ENCODE results near the gene RIOK3.
"Not testable (repeated sequence)": the region's sequence is repeated elsewhere in the genome, so short reads cannot be mapped to it uniquely, and the experiment has no call there.

RIOK3 gene

DNA sequence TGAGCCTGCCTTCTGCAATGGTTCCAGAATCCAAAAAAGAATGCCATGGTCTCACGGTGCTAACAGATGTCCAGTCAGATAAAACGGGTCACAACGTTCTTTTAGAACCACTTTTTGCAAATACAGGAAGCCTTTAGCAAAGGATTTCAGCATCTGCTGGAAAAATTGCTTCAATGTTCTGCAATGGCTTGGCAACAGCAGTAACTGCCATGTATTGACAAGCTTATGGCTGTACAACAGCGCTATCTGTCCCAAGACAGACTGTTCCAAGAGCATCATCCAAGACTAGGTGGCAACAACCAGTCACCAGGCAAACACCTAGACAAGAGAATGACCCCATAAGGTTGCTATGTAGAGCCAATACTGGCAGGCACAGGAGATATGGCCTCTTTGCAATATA, 37.6 kb upstream of the RIOK3 start:
- Histone ChIP-seq H3K27me3 (no peaks in the 10 kb centered on the region), H3K27ac (no peak overlapping the region), H3K4me3 (no peak overlapping the region), H3K36me3 (no peaks in the 10 kb centered on the region), H3K9me3 (no peaks in the 10 kb centered on the region), H3K4me1 (no peaks in the 10 kb centered on the region)
- intact Hi-C loops (cut with DNase I; ENCODE audit: low total_unique reads) = loop anchor here (10.0 kb wide), 2 partner anchors 481 to 611 kb away; partner anchors contain the start of gene RBBP8
- TF ChIP-seq, protein P1, sequence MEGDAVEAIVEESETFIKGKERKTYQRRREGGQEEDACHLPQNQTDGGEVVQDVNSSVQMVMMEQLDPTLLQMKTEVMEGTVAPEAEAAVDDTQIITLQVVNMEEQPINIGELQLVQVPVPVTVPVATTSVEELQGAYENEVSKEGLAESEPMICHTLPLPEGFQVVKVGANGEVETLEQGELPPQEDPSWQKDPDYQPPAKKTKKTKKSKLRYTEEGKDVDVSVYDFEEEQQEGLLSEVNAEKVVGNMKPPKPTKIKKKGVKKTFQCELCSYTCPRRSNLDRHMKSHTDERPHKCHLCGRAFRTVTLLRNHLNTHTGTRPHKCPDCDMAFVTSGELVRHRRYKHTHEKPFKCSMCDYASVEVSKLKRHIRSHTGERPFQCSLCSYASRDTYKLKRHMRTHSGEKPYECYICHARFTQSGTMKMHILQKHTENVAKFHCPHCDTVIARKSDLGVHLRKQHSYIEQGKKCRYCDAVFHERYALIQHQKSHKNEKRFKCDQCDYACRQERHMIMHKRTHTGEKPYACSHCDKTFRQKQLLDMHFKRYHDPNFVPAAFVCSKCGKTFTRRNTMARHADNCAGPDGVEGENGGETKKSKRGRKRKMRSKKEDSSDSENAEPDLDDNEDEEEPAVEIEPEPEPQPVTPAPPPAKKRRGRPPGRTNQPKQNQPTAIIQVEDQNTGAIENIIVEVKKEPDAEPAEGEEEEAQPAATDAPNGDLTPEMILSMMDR (IDR thresholded peaks at IDR 0.05) = no peak
- DNase-seq = no peak

DNA sequence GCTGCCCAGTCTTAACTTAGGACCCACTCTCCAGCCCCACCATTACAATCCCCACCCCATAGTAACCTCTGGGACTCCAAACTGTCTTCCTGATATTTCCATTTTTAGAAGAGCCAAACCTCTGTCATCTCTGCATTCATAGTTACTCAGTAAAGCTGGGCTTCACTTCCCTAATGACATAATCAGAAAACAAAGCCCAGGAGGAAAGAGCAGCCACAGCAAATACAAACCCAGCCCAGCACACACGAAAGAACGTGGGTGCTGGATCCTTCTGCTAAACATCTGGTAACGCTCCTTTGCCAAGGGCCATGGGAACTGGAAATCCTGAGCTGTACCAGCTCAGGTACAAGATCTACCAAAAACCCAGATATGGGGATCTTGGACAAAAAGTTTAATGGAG, 36.8 kb upstream of the RIOK3 start:
- intact Hi-C loops (cut with DNase I; ENCODE audit: low total_unique reads) = loop anchor here (10.0 kb wide), 2 partner anchors 481 to 611 kb away; partner anchors contain the start of gene RBBP8
- TF ChIP-seq, protein P1 (IDR thresholded peaks at IDR 0.05) = no peak
- Histone ChIP-seq H3K36me3 (no peaks in the 10 kb centered on the region), H3K4me1 (no peaks in the 10 kb centered on the region), H3K27me3 (no peaks in the 10 kb centered on the region), H3K4me3 (no peak overlapping the region), H3K27ac (no peak overlapping the region), H3K9me3 (no peaks in the 10 kb centered on the region)
- no peak for DNase-seq

DNA sequence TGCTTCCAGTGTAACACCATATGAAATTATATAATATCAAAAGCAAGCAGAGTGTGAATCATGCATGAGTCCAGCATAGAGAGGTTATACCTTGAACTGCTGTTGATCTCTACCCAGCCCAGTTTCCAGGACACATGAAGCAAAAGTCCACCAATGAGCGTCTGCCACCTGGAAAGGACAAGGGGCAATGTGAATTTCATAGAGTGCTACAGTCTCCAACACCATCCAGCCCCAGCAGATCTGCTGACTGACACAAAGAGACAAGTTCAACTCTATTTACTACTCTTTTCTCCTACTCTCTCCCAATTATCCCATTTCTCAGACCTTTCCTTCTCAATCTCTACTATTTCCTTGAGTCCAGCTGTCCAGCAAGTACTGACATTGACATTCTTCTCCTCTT, 31.8 kb upstream of the RIOK3 start:
- intact Hi-C loops (cut with DNase I; ENCODE audit: low total_unique reads) = no loop called here
- Histone ChIP-seq H3K4me1 (no peaks in the 10 kb centered on the region), H3K9me3 (no peaks in the 10 kb centered on the region), H3K27me3 (no peaks in the 10 kb centered on the region), H3K27ac (no peak overlapping the region), H3K4me3 (no peak overlapping the region), H3K36me3 (no peaks in the 10 kb centered on the region)
- no peak for DNase-seq
- TF ChIP-seq, protein P1 (IDR thresholded peaks at IDR 0.05) = no peak

DNA sequence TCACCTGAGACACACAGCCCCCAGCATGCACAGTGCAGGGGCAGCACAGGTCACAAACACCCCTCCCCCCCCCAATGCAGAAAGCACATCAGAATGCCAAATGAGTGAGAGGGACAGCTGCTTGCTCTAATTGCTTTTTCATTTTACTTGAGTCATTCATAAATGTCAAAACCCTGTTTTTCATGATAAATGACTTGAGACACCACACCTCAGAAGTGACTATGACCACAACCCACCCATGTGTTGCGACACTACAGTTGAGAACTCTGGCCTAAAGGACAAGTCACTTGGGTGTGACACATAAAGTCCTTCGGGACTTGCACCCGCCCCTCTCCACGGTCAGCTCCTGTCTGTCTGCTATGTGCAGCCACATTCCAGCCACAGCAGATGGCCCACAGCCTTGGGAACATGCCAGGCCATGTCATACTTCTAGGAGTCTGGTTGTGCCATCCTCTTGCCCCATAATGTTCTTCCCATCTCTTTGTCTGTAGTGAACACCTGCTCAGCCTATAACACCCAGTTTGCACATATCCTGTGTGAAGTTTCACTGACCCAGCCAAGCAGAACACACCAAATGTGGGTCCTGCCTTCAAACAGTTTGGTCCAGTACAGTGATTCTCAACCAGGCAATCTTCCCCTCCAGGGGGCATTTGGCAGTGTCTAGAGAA, 30.2 kb upstream of the RIOK3 start:
- Histone ChIP-seq H3K4me1 (no peaks in the 10 kb centered on the region), H3K36me3 (no peaks in the 10 kb centered on the region), H3K9me3 (no peaks in the 10 kb centered on the region), H3K27ac (no peak overlapping the region), H3K4me3 (no peak overlapping the region), H3K27me3 (no peaks in the 10 kb centered on the region)
- intact Hi-C loops (cut with DNase I; ENCODE audit: low total_unique reads) = no loop called here
- TF ChIP-seq, protein P1 (IDR thresholded peaks at IDR 0.05) = no peak
- DNase-seq = no peak

DNA sequence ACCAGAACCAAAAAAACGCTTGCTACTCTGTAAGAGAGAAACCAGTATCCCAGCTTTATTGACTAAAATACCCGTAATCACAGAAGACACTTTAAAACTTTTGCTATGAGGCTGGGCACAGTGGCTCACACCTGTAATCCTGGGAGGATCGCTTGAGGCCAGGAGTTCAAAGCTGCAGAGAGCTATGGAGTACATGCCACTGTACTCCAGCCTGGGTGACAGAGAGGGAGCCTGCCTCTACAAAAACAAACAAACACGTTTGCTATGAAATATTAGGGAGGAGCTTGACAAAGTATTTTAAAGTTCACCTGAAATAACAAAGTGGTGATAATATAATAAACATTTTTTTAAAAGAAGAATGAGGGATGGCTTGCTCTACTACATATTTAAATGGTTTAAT, 28.5 kb upstream of the RIOK3 start:
- no peak for DNase-seq
- H3K4me3 ChIP-seq = no peak overlapping the region
- no peaks in the 10 kb centered on the region for H3K9me3 ChIP-seq
- H3K36me3 ChIP-seq = no peaks in the 10 kb centered on the region
- TF ChIP-seq, protein P1 (IDR thresholded peaks at IDR 0.05) = no peak
- no peak overlapping the region for H3K27ac ChIP-seq
- H3K4me1 ChIP-seq = no peaks in the 10 kb centered on the region
- H3K27me3 ChIP-seq = no peaks in the 10 kb centered on the region
- intact Hi-C loops (cut with DNase I; ENCODE audit: low total_unique reads) = no loop called here

DNA sequence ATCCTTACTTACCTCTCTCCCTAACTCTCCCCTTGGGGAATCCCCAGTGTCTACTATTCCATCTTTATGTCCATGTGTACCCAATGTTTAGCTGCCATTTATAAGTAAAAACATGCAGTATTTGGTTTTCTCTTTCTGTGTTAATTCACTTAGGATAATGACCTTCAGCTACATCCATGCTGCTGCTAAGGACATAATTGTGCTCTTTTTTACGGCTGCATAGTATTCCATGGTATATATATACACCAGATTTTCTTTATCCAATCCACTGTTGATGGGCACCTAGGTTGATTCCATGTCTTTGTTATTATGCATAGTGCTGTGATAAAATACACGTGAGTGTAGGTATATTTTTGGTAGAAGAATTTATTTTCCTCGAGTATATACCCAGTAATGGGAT, 24.3 kb upstream of the RIOK3 start:
- no peaks in the 10 kb centered on the region for H3K36me3 ChIP-seq
- no peak overlapping the region for H3K27ac ChIP-seq

DNA sequence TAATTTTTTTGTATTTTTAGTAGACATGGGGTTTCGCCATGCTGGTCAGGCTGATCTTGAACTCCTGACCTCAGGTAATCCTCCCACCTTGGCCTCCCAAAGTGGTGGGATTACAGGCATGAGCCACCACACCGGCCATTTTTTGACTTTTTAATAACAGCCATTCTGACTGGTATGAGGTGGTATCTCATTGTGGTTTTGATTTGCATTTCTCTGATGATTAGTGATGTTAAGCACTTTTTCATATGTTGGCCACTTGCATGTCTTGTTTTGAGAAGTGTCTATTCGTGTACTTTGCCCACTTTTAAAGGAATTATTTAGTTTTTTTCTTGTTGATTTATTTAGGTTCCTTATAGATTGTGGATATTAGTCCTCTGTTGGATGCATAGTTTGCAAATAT, 23.5 kb upstream of the RIOK3 start:
- H3K27ac ChIP-seq; H3K27me3 ChIP-seq; H3K4me3 ChIP-seq; H3K36me3 ChIP-seq; intact Hi-C loops (cut with DNase I; ENCODE audit: low total_unique reads); H3K9me3 ChIP-seq; H3K4me1 ChIP-seq; DNase-seq: not testable (repeated sequence)

More for the DNA sequence above, 24.3 kb upstream of the RIOK3 start:
- intact Hi-C loops (cut with DNase I; ENCODE audit: low total_unique reads) = no loop called here
- H3K27me3 ChIP-seq = no peaks in the 10 kb centered on the region
- no peaks in the 10 kb centered on the region for H3K4me1 ChIP-seq
- DNase-seq = no peak
- H3K9me3 ChIP-seq = no peaks in the 10 kb centered on the region
- TF ChIP-seq, protein P1 (IDR thresholded peaks at IDR 0.05) = no peak
- no peak overlapping the region for H3K4me3 ChIP-seq
